B cell (primary cell): ENCODE data around the gene CROCC. TPM values are rescaled to one million over a fixed set of nuclear protein-coding genes. Genes with fewer than 3 reads are reported as not detected.

ENCODE experiments used
- ATAC-seq: fragments of 200-7000 bp; cut with Tn5 transposase; one replicate; pipeline ENCODE4 v1.10.0; 2021; ENCODE audit warnings: low read depth, mild to moderate bottlenecking, moderate number of reproducible peaks, moderate library complexity
- CTCF ChIA-PET: fragments of 350-600 bp; sonication (Branson Sonifier 250); formaldehyde crosslinking; loops from one replicate; lab custom pipeline; 2021; ENCODE audit warnings: antibody characterized with exemption, inconsistent platforms; lab: Charles Lee
- POLR2A ChIA-PET: fragments of 350-600 bp; sonication (Branson Sonifier 250); formaldehyde crosslinking; loops from one replicate; lab custom pipeline; 2021; ENCODE audit warnings: antibody characterized with exemption; lab: Charles Lee
- DNase-seq: peaks from one replicate; pipeline ENCODE4 v3.0.0; 2013
- H2AFZ ChIP-seq: 2 replicates; pipeline ENCODE4 v1.6.1; 2012; ENCODE audit warnings: mild to moderate bottlenecking, low read depth, low read length; ENCODE audit not compliant: insufficient read depth, poor library complexity, severe bottlenecking
- H3K27ac ChIP-seq, 2 donors: 1 replicate in 1 of 2; 2 replicates in 1 of 2; pipeline ENCODE4 v1.5.1; 2012 to 2013; ENCODE audit warnings: low read length in 2 of 2, mild to moderate bottlenecking in 2 of 2, moderate library complexity in 1 of 2
- H3K27me3 ChIP-seq, 4 experiments: fragments of 200-600 bp in 1 of 4; sonication (generic) in 1 of 4; replicated peaks in 1 of 4; 1 replicate in 2 of 4; 2 replicates in 2 of 4; pipeline versions ENCODE4 v1.6.1 to v1.7.0; 2013 to 2016; ENCODE audit warnings: low read length in 3 of 4, mild to moderate bottlenecking in 2 of 4, mixed read lengths in 1 of 4, moderate library complexity in 1 of 4; ENCODE audit not compliant: insufficient read depth in 4 of 4, control insufficient read depth in 3 of 4; ENCODE audit errors: control extremely low read depth in 1 of 4
- H3K36me3 ChIP-seq, 2 experiments: replicated peaks in 1 of 2; 1 replicate in 1 of 2; 2 replicates in 1 of 2; pipeline versions ENCODE4 v1.6.1 to v1.7.1; 2013; ENCODE audit warnings: low read length in 1 of 2; ENCODE audit not compliant: insufficient read depth in 2 of 2, control insufficient read depth in 1 of 2; ENCODE audit errors: control extremely low read depth in 1 of 2, extremely low read depth in 1 of 2
- H3K4me1 ChIP-seq, 2 donors: fragments of 200-600 bp in 1 of 2; sonication (generic) in 1 of 2; 1 replicate in 1 of 2; 2 replicates in 1 of 2; pipeline versions ENCODE4 v1.5.1 to v1.6.1; 2013 to 2017; ENCODE audit warnings: low read length in 2 of 2; ENCODE audit not compliant: control insufficient read depth in 2 of 2, insufficient read depth in 2 of 2
- H3K4me2 ChIP-seq: replicated peaks from 2 replicates; pipeline ENCODE3; 2012; ENCODE audit warnings: mild to moderate bottlenecking, low read depth, low read length; ENCODE audit not compliant: poor library complexity, severe bottlenecking
- H3K4me3 ChIP-seq, 5 experiments: fragments of 200-600 bp in 1 of 5; sonication (generic) in 1 of 5; 1 replicate in 3 of 5; 2 replicates in 2 of 5; pipeline versions ENCODE4 v1.5.1 to v1.7.0; 2011 to 2016; ENCODE audit warnings: low read length in 4 of 5, mild to moderate bottlenecking in 4 of 5, low read depth in 2 of 5, control low read depth in 1 of 5, moderate library complexity in 1 of 5; ENCODE audit not compliant: insufficient read depth in 1 of 5; ENCODE audit errors: control extremely low read depth in 1 of 5, extremely low read depth in 1 of 5
- H3K79me2 ChIP-seq: fragments of 200-600 bp; sonication (generic); one replicate; pipeline ENCODE4 v1.6.0; 2016; ENCODE audit warnings: low read length; ENCODE audit not compliant: control insufficient read depth, insufficient read depth
- H3K9ac ChIP-seq: fragments of 200-600 bp; sonication (generic); 2 replicates; pipeline ENCODE4 v1.6.1; 2017; ENCODE audit warnings: mild to moderate bottlenecking, low read length, moderate library complexity
- H3K9me3 ChIP-seq, 3 donors: one replicate each; pipeline versions ENCODE4 v1.6.1 to v1.7.1; 2013; ENCODE audit warnings: low read length in 2 of 3; ENCODE audit not compliant: control insufficient read depth in 2 of 3, insufficient read depth in 1 of 3; ENCODE audit errors: control extremely low read depth in 1 of 3
- H4K20me1 ChIP-seq: 2 replicates; pipeline ENCODE4 v1.6.0; 2012; ENCODE audit warnings: mild to moderate bottlenecking, low read length; ENCODE audit not compliant: insufficient read depth, control insufficient read depth, poor library complexity, severe bottlenecking
- H3K27ac Mint-ChIP-seq: one replicate; pipeline ENCODE4 v1.8.0; 2021; ENCODE audit warnings: mixed read lengths
- H3K27me3 Mint-ChIP-seq: one replicate; pipeline ENCODE4 v1.8.0; 2021; ENCODE audit warnings: mixed read lengths
- H3K4me1 Mint-ChIP-seq: one replicate; pipeline ENCODE4 v1.8.0; 2021; ENCODE audit warnings: mixed read lengths
- H3K4me3 Mint-ChIP-seq: one replicate; pipeline ENCODE4 v1.8.0; 2021; ENCODE audit warnings: mixed read lengths
- H3K9me3 Mint-ChIP-seq: one replicate; pipeline ENCODE4 v1.8.0; 2022; ENCODE audit warnings: mixed read lengths; ENCODE audit not compliant: insufficient read depth
- EZH2 ChIP-seq: IDR thresholded peaks from 2 replicates; pipeline ENCODE4 v1.6.1; 2012; ENCODE audit warnings: borderline replicate concordance, low read depth, mild to moderate bottlenecking, moderate library complexity, low read length; ENCODE audit not compliant: insufficient read depth, poor library complexity, severe bottlenecking
- WGBS: methylation state at CpG from one replicate; pipeline ENCODE4 v1.1.5; 2013; ENCODE audit warnings: missing lambda C conversion rate; ENCODE audit not compliant: insufficient coverage; 5-methylcytosine and 5-hydroxymethylcytosine counted together
- intact Hi-C: fragments of 100-400 bp; cut with micrococcal nuclease; formaldehyde crosslinking; loops from one replicate; pipeline ENCODE4 v1.10.0; 2022
- polyA plus RNA-seq: library from polyadenylated mRNA; depleted of rRNA; stranded (reverse); fragments of >200 nt; gene quantifications from 2 replicates; pipeline ENCODE4 v1.2.3, GENCODE V29; 2012
- total RNA-seq, 2 donors: library from RNA; stranded (reverse); fragments of 120-200 nt in 1 of 2; gene quantifications; 1 replicate in 1 of 2; 2 replicates in 1 of 2; pipeline versions ENCODE4 v1.2.3 to v1.2.4, GENCODE V29; 2013 to 2022
- TF ChIP-seq, protein P1 (sequence below): fragments of 200-600 bp; IDR thresholded peaks from one replicate; pipeline ENCODE4 v1.8.0; 2022; ENCODE audit warnings: antibody characterized with exemption, mild to moderate bottlenecking

The CROCC gene
- total and polyA plus RNA-seq, 2 donors (not counting 1 experiment from before 2014, with no cell fraction given) = 66.2 to 120 TPM

DNA sequence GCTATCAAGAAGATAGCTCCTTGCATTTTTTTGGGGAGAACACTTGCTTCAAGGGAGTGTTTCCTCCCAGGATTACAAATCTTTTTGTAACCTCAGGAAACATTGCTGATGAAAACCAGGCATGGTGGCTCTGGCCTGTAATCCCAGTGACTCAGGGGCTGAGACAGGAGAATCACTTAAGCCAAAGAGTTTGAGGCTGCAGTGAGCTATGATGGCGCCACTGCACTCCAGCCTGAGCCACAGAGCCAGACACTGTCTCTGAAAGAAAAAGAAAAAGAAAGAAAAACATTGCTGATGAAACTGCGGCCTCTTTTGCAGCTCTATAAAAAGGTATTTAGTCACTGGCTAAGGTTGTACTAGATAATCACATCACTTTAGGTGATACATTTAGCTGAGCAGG is 18.7 kb upstream of the CROCC start:
- H3K79me2 ChIP-seq = no peaks in the 10 kb centered on the region
- Mint-ChIP-seq H3K27me3 (no peaks in the 10 kb centered on the region), H3K4me3 (peak overlapping the region; percentile 53), H3K4me1 (peaks cover 36% of the 10 kb centered on the region), H3K9me3 (peaks cover 5% of the 10 kb centered on the region), H3K27ac (peak overlapping the region; percentile 81)
- intact Hi-C loops = no loop called here
- peak overlapping the region; percentile 77 for H3K4me2 ChIP-seq
- H3K9me3 ChIP-seq = peaks cover 0 to 18% (median 9%) of the 10 kb centered on the region in 3 donors
- H3K4me1 ChIP-seq = peaks cover 38 to 54% of the 10 kb centered on the region in 2 donors
- peak overlapping the region; percentile 8 to 99 for H3K27ac ChIP-seq
- 85% methylated on average over 2 of the region's 2 CpGs for WGBS
- ATAC-seq (no peak), DNase-seq (no peak)
- H2AFZ ChIP-seq = no peak overlapping the region
- CTCF ChIA-PET = no interaction called here
- POLR2A ChIA-PET = interaction anchor here (1.3 to 2.7 kb wide), 3 partner anchors 7 to 389 kb away, joined by 5 to 17 read pairs (median 16); partner anchors contain the start of genes RNU1-1 and RNU1-2
- peak overlapping the region; percentile 84 for H3K9ac ChIP-seq
- H3K36me3 ChIP-seq = no peaks in the 10 kb centered on the region
- TF ChIP-seq EZH2 = no peak
- TF ChIP-seq, protein P1, sequence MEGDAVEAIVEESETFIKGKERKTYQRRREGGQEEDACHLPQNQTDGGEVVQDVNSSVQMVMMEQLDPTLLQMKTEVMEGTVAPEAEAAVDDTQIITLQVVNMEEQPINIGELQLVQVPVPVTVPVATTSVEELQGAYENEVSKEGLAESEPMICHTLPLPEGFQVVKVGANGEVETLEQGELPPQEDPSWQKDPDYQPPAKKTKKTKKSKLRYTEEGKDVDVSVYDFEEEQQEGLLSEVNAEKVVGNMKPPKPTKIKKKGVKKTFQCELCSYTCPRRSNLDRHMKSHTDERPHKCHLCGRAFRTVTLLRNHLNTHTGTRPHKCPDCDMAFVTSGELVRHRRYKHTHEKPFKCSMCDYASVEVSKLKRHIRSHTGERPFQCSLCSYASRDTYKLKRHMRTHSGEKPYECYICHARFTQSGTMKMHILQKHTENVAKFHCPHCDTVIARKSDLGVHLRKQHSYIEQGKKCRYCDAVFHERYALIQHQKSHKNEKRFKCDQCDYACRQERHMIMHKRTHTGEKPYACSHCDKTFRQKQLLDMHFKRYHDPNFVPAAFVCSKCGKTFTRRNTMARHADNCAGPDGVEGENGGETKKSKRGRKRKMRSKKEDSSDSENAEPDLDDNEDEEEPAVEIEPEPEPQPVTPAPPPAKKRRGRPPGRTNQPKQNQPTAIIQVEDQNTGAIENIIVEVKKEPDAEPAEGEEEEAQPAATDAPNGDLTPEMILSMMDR = no peak
- H3K27me3 ChIP-seq = no peaks in the 10 kb centered on the region
- no peaks in the 10 kb centered on the region for H4K20me1 ChIP-seq
- peak overlapping the region in 1 of 5 experiments; percentile 66 for H3K4me3 ChIP-seq

DNA sequence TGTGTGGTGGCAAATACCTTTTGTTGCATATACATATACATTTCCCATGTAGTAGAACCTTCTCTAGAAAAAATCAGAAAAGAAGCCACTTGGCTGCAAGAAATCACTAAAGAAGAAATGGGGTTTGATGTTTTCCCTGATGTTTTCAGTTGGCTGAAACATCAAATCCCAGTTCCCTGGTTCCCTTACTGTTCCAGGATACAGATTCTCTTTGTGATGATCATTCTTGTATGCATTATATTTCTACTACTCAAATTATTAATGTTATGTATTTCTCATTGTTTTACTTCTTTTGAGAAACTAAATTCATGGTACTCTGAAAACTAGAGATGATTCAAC is 18.3 kb upstream of the CROCC start:
- peak overlapping the region; percentile 81 for H3K27ac Mint-ChIP-seq
- no peaks in the 10 kb centered on the region for H3K27me3 Mint-ChIP-seq
- ChIA-PET CTCF (interaction anchor here (2.1 kb wide), 1 partner anchor 11 kb away, joined by 6 read pairs; no protein-coding TSS in a partner anchor), POLR2A (interaction anchor here (0.6 to 2.7 kb wide), 6 partner anchors 7 to 536 kb away, joined by 3 to 17 read pairs (median 4); partner anchors contain the start of genes RNU1-1 and RNU1-2)
- Histone ChIP-seq H3K9ac (peak overlapping the region; percentile 84), H3K4me3 (peak overlapping the region in 4 of 5 experiments; percentile 50 to 68 (median 66)), H4K20me1 (no peaks in the 10 kb centered on the region), H3K27me3 (no peaks in the 10 kb centered on the region), H3K9me3 (peaks cover 0 to 18% (median 9%) of the 10 kb centered on the region in 3 donors), H3K4me1 (peaks cover 38 to 54% of the 10 kb centered on the region in 2 donors), H3K36me3 (no peaks in the 10 kb centered on the region), H3K79me2 (no peaks in the 10 kb centered on the region), H2AFZ (peak overlapping the region; percentile 76), H3K4me2 (peak overlapping the region; percentile 77), H3K27ac (peak overlapping the region; percentile 96 to 99)
- peaks cover 34% of the 10 kb centered on the region for H3K4me1 Mint-ChIP-seq
- DNase-seq = no peak
- ATAC-seq = no peak
- no peak for TF ChIP-seq EZH2
- TF ChIP-seq, protein P1 = no peak
- intact Hi-C loops = no loop called here
- peak overlapping the region; percentile 53 for H3K4me3 Mint-ChIP-seq
- H3K9me3 Mint-ChIP-seq = peaks cover 5% of the 10 kb centered on the region
